T-helper 2 cell (primary cell): ENCODE results near the gene TXNRD2.
A peak's percentile ranks its signal among the peaks of the same experiment; 100 is the strongest.
"Not testable (repeated sequence)": the region's sequence is repeated elsewhere in the genome, so short reads cannot be mapped to it uniquely, and the experiment has no call there.

ENCODE experiments used
- DNase-seq, 5 experiments: peaks; one replicate each; pipeline versions ENCODE4 v3.0.0 to v3.0.0-alpha.2; 2012 to 2022

Gene TXNRD2

GRCh38 chr22:19887256-19887985, 54.2 kb downstream of the TXNRD2 start:
- no peak for DNase-seq

GRCh38 chr22:19886605-19887255, 54.9 kb downstream of the TXNRD2 start:
- DNase-seq, result peak in 1 of 5 experiments; percentile 26

GRCh38 chr22:19885841-19886592, 55.6 kb downstream of the TXNRD2 start:
- DNase-seq, result no peak

- no peak for DNase-seq
Observed at GRCh38 chr22:19884954-19885751, 56.5 kb downstream of the TXNRD2 start.

- no peak for DNase-seq
Observed at GRCh38 chr22:19884161-19884953, 57.3 kb downstream of the TXNRD2 start.

GRCh38 chr22:19883446-19883845, 58.2 kb downstream of the TXNRD2 start:
- DNase-seq, result not testable (repeated sequence)

- DNase-seq, result no peak
Observed at GRCh38 chr22:19882446-19883381, 58.9 kb downstream of the TXNRD2 start.

- no peak for DNase-seq
Observed at GRCh38 chr22:19880786-19881569, 60.6 kb downstream of the TXNRD2 start.

- no peak for DNase-seq
Observed at GRCh38 chr22:19879992-19880785, 61.4 kb downstream of the TXNRD2 start.

GRCh38 chr22:19879643-19879991, 62.0 kb downstream of the TXNRD2 start:
- no peak for DNase-seq

- DNase-seq, result no peak
Observed at GRCh38 chr22:19879246-19879570, 62.4 kb downstream of the TXNRD2 start.

- no peak for DNase-seq
Observed at GRCh38 chr22:19878461-19879245, 63.0 kb downstream of the TXNRD2 start.

GRCh38 chr22:19877626-19878339, 63.8 kb downstream of the TXNRD2 start:
- DNase-seq, result no peak

- DNase-seq, result no peak
Observed at GRCh38 chr22:19876941-19877625, 64.5 kb downstream of the TXNRD2 start.

GRCh38 chr22:19876314-19876940, 65.2 kb downstream of the TXNRD2 start:
- no peak for DNase-seq

GRCh38 chr22:19875531-19876313, 65.9 kb downstream of the TXNRD2 start:
- peak in 1 of 5 experiments; percentile 3 for DNase-seq
